HCT116 (cell line): ENCODE results near the gene TBX3. TPM values are rescaled to one million over a fixed set of nuclear protein-coding genes. Genes with fewer than 3 reads are reported as not detected.

Experiments used
- ATAC-seq: fragments of 200-7000 bp; cut with Tn5 transposase; 2 replicates; pipeline ENCODE4 v1.9.1; 2020; ENCODE audit warnings: mild to moderate bottlenecking, moderate library complexity
- BruUV-seq: library from RNA; stranded (reverse); fragments of 400-500 nt; replicated peaks from 2 replicates; lab custom pipeline; 2021; lab: Mats Ljungman, UMichigan
- CTCF ChIA-PET: fragments of 300-600 bp; sonication (Branson Sonifier 250); formaldehyde crosslinking; loops from one replicate; lab custom pipeline; 2021; ENCODE audit warnings: antibody characterized with exemption; lab: Charles Lee
- POLR2A ChIA-PET: fragments of 300-600, 350-600 bp; sonication (Branson Sonifier 250); formaldehyde crosslinking; loops from one replicate; lab custom pipeline; 2021; ENCODE audit warnings: antibody characterized with exemption; lab: Charles Lee
- RAD21 ChIA-PET, 2 experiments: fragments of 300-600 bp; sonication (Branson Sonifier 250); formaldehyde crosslinking; loops; one replicate each; lab custom pipeline; 2023; ENCODE audit warnings: low total read pairs in 2 of 2; ENCODE audit not compliant: uncharacterized antibody in 2 of 2, unreplicated experiment in 2 of 2, low non-redundant PET in 1 of 2; lab: Charles Lee
- DNase-seq: peaks from one replicate; pipeline ENCODE4 v3.0.0-alpha.2; 2010; ENCODE audit warnings: low read depth, low spot score
- H2AFZ ChIP-seq: fragments of 200-600 bp; shearing (Covaris generic), sonication (generic); 2 replicates; pipeline ENCODE4 v1.6.1; 2017; ENCODE audit warnings: low read depth, mixed run types, mixed read lengths, antibody characterized with exemption, low read length; ENCODE audit not compliant: poor library complexity, severe bottlenecking
- H3K27ac ChIP-seq: 2 replicates; pipeline ENCODE4 v1.5.1; 2012; ENCODE audit warnings: low read depth, low read length
- H3K27me3 ChIP-seq: fragments of 200-600 bp; sonication (generic); 2 replicates; pipeline ENCODE4 v1.6.1; 2016; ENCODE audit warnings: mixed run types, low read length, mixed read lengths; ENCODE audit not compliant: insufficient read depth
- H3K36me3 ChIP-seq, 2 experiments: fragments of 200-500 bp in 1 of 2; fragments of 200-600 bp in 1 of 2; sonication (Bioruptor generic) in 1 of 2; sonication (generic) in 1 of 2; 2 replicates each; pipeline versions ENCODE4 v1.5.1 to v1.6.1; 2014 to 2016; ENCODE audit warnings: low read length in 2 of 2, inconsistent platforms in 1 of 2, mixed read lengths in 1 of 2, mixed run types in 1 of 2; ENCODE audit not compliant: insufficient read depth in 2 of 2, control insufficient read depth in 1 of 2
- H3K4me1 ChIP-seq, 2 experiments: fragments of 200-600 bp in 1 of 2; sonication (generic) in 1 of 2; 2 replicates each; pipeline versions ENCODE4 v1.5.1 to v1.6.1; 2012 to 2017; ENCODE audit warnings: low read length in 2 of 2, inconsistent platforms in 1 of 2, mild to moderate bottlenecking in 1 of 2, mixed read lengths in 1 of 2, mixed run types in 1 of 2, moderate library complexity in 1 of 2; ENCODE audit not compliant: insufficient read depth in 2 of 2, control insufficient read depth in 1 of 2
- H3K4me2 ChIP-seq: fragments of 200-600 bp; sonication (generic); 2 replicates; pipeline ENCODE4 v1.6.1; 2017; ENCODE audit warnings: mixed run types, low read length, mixed read lengths
- H3K4me3 ChIP-seq, 2 experiments: fragments of 200-600 bp in 1 of 2; sonication (generic) in 1 of 2; replicated peaks in 1 of 2; 2 replicates each; pipeline ENCODE4 v1.5.1; 2011 to 2016; ENCODE audit warnings: low read length in 2 of 2, control low read depth in 1 of 2, low read depth in 1 of 2, mild to moderate bottlenecking in 1 of 2, mixed read lengths in 1 of 2, mixed run types in 1 of 2
- H3K79me2 ChIP-seq: fragments of 200-600 bp; sonication (generic); 2 replicates; pipeline ENCODE4 v1.6.1; 2017; ENCODE audit warnings: mild to moderate bottlenecking, mixed run types, low read length, moderate library complexity, mixed read lengths; ENCODE audit not compliant: insufficient read depth
- H3K9ac ChIP-seq: fragments of 200-600 bp; sonication (generic); 2 replicates; pipeline ENCODE4 v1.6.1; 2016; ENCODE audit warnings: low read length, mixed read lengths
- H3K9me2 ChIP-seq: fragments of 200-600 bp; sonication (generic), shearing (Covaris generic); 2 replicates; pipeline ENCODE4 v1.6.1; 2017; ENCODE audit warnings: mixed run types, mild to moderate bottlenecking, moderate library complexity; ENCODE audit not compliant: insufficient read depth
- H3K9me3 ChIP-seq, 2 experiments: fragments of 200-500 bp in 1 of 2; fragments of 200-600 bp in 1 of 2; sonication (Bioruptor generic) in 1 of 2; sonication (generic) in 1 of 2; 2 replicates each; pipeline ENCODE4 v1.6.1; 2014 to 2017; ENCODE audit warnings: low read length in 2 of 2, mixed read lengths in 2 of 2, inconsistent platforms in 1 of 2, low read depth in 1 of 2, mild to moderate bottlenecking in 1 of 2, mixed run types in 1 of 2, moderate library complexity in 1 of 2; ENCODE audit not compliant: control insufficient read depth in 1 of 2, insufficient read depth in 1 of 2
- H4K20me1 ChIP-seq: fragments of 200-600 bp; sonication (generic), shearing (Covaris generic); 2 replicates; pipeline ENCODE4 v1.6.1; 2017; ENCODE audit warnings: mixed run types, mild to moderate bottlenecking, moderate library complexity; ENCODE audit not compliant: insufficient read depth
- CBX3 ChIP-seq: IDR thresholded peaks from 2 replicates; pipeline ENCODE4 v1.6.1; 2012; ENCODE audit warnings: low read depth
- CTCF ChIP-seq, 3 experiments: fragments of 200-600 bp in 1 of 3; sonication (generic) in 1 of 3; IDR thresholded peaks in 2 of 3; conservative IDR thresholded peaks in 1 of 3; 2 replicates each; pipeline ENCODE4 v1.5.1; 2012 to 2017; ENCODE audit warnings: low read depth in 2 of 3, low read length in 2 of 3, antibody characterized with exemption in 1 of 3, borderline replicate concordance in 1 of 3, control low read depth in 1 of 3, mild to moderate bottlenecking in 1 of 3, mixed read lengths in 1 of 3, mixed run types in 1 of 3, moderate library complexity in 1 of 3; ENCODE audit not compliant: insufficient read depth in 1 of 3
- EGR1 ChIP-seq: IDR thresholded peaks from 2 replicates; pipeline ENCODE4 v1.6.1; 2012; ENCODE audit warnings: low read depth
- ELF1 ChIP-seq: IDR thresholded peaks from 2 replicates; pipeline ENCODE4 v1.6.1; 2012; ENCODE audit warnings: low read depth, borderline replicate concordance
- EZH2 ChIP-seq: fragments of 200-600 bp; sonication (generic); IDR thresholded peaks from 2 replicates; pipeline ENCODE4 v1.6.1; 2017; ENCODE audit warnings: antibody characterized with exemption, mixed run types
- JUND ChIP-seq: IDR thresholded peaks from 2 replicates; pipeline ENCODE4 v1.6.1; 2012
- POLR2AphosphoS5 ChIP-seq: IDR thresholded peaks from 2 replicates; pipeline ENCODE4 v1.6.1; 2011; ENCODE audit warnings: mild to moderate bottlenecking, low read depth, low read length, moderate library complexity
- RAD21 ChIP-seq: IDR thresholded peaks from 2 replicates; pipeline ENCODE4 v1.6.1; 2012; ENCODE audit warnings: low read depth, mild to moderate bottlenecking
- SIN3A ChIP-seq: IDR thresholded peaks from 2 replicates; pipeline ENCODE4 v1.6.1; 2012; ENCODE audit warnings: low read depth
- SP1 ChIP-seq: IDR thresholded peaks from 2 replicates; pipeline ENCODE4 v1.6.1; 2012; ENCODE audit warnings: low read depth
- SRF ChIP-seq: IDR thresholded peaks from 2 replicates; pipeline ENCODE4 v1.6.1; 2012; ENCODE audit warnings: low read depth
- TCF7L2 ChIP-seq: IDR thresholded peaks from 2 replicates; pipeline ENCODE4 v1.7.0; 2011; ENCODE audit warnings: borderline replicate concordance, inconsistent platforms; ENCODE audit not compliant: insufficient read depth, insufficient read length; ENCODE audit errors: extremely low read depth
- YY1 ChIP-seq: IDR thresholded peaks from 2 replicates; pipeline ENCODE4 v1.6.1; 2011; ENCODE audit warnings: low read length, low read depth, moderate library complexity, mild to moderate bottlenecking; ENCODE audit not compliant: insufficient replicate concordance; ENCODE audit errors: extremely low read depth
- ZFX ChIP-seq: fragments of 450-650 bp; IDR thresholded peaks from 2 replicates; pipeline ENCODE4 v1.6.1; 2017
- intact Hi-C: fragments of 100-400 bp; cut with micrococcal nuclease; formaldehyde crosslinking; loops from 2 replicates; pipeline ENCODE4 v1.10.0; 2022
- total RNA-seq: library from RNA; stranded (reverse); gene quantifications from one replicate; pipeline ENCODE4 v1.2.1, GENCODE V29; 2021; ENCODE audit not compliant: unreplicated experiment
- TF ChIP-seq, protein P1 (sequence below): IDR thresholded peaks from 2 replicates; pipeline ENCODE4 v1.6.1; 2012
- TF ChIP-seq, protein P2 (sequence below): IDR thresholded peaks from 2 replicates; pipeline ENCODE4 v1.6.1; 2012

The TBX3 gene
- total RNA-seq, 1 experiment from 2014 or later, result 12.8 TPM

DNA sequence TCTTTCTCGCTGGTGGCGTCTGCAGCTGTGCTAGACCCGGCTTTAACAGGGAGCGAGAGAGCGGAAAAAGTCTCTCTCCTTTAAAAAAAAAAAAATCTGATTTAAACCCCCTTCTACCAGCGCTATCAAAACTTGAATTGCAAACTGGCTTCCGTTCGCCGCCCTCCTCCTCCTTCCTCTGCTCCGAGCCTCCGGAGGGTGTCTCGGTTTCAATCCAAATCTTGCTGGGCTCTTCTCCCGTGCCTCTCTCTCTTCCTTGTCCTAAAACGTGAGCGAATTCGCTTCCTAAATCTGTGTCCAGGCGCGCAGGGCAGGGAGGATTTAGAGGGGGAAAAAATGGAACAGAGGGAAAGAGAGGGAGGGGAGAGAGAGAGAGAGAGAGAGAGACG is 272 bp downstream of the TBX3 start:
- no TSS peak for BruUV-seq
- RAD21 ChIA-PET, result interaction anchor here (0.7 to 0.9 kb wide), 2 partner anchors 17 to 175 kb away, joined by 3 read pairs; no protein-coding TSS in a partner anchor
- peak; percentile 5; the same call in 1 of the 2 replicates for TF ChIP-seq JUND
- TF ChIP-seq EZH2, result no peak
- TF ChIP-seq EGR1, result peak; percentile 32; the same call in 1 of the 2 replicates
- TF ChIP-seq ELF1, result no peak
- TF ChIP-seq, protein P1, sequence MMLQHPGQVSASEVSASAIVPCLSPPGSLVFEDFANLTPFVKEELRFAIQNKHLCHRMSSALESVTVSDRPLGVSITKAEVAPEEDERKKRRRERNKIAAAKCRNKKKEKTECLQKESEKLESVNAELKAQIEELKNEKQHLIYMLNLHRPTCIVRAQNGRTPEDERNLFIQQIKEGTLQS, result no peak
- 0 out of 2 replicates have a peak, but pooled peaks have one; percentile 38 for TF ChIP-seq CBX3
- Histone ChIP-seq H3K4me3 (peak overlapping the region; percentile 74 to 81), H3K27ac (peak overlapping the region; percentile 89), H3K9me2 (no peaks in the 10 kb centered on the region), H3K4me2 (peak overlapping the region; percentile 97), H3K36me3 (no peaks in the 10 kb centered on the region), H3K9me3 (no peaks in the 10 kb centered on the region), H2AFZ (peak overlapping the region; percentile 89), H3K27me3 (peaks cover 7% of the 10 kb centered on the region), H4K20me1 (no peaks in the 10 kb centered on the region), H3K79me2 (peaks cover 16% of the 10 kb centered on the region), H3K9ac (peak overlapping the region; percentile 83), H3K4me1 (peaks cover 6 to 23% of the 10 kb centered on the region in 2 experiments)
- POLR2A ChIA-PET, result interaction anchor here (0.6 to 1.4 kb wide), 20 partner anchors 8 to 1234 kb away, joined by 3 to 5 read pairs (median 3); no protein-coding TSS in a partner anchor
- DNase-seq (no peak), ATAC-seq (peak; percentile 1)
- intact Hi-C loops, result loop anchor here (5.0 to 10.0 kb wide), 4 partner anchors 251 to 1089 kb away; no protein-coding TSS in a partner anchor
- CTCF ChIA-PET, result interaction anchor here (0.8 to 1.5 kb wide), 10 partner anchors 12 to 1087 kb away, joined by 3 to 8 read pairs (median 4); no protein-coding TSS in a partner anchor

DNA sequence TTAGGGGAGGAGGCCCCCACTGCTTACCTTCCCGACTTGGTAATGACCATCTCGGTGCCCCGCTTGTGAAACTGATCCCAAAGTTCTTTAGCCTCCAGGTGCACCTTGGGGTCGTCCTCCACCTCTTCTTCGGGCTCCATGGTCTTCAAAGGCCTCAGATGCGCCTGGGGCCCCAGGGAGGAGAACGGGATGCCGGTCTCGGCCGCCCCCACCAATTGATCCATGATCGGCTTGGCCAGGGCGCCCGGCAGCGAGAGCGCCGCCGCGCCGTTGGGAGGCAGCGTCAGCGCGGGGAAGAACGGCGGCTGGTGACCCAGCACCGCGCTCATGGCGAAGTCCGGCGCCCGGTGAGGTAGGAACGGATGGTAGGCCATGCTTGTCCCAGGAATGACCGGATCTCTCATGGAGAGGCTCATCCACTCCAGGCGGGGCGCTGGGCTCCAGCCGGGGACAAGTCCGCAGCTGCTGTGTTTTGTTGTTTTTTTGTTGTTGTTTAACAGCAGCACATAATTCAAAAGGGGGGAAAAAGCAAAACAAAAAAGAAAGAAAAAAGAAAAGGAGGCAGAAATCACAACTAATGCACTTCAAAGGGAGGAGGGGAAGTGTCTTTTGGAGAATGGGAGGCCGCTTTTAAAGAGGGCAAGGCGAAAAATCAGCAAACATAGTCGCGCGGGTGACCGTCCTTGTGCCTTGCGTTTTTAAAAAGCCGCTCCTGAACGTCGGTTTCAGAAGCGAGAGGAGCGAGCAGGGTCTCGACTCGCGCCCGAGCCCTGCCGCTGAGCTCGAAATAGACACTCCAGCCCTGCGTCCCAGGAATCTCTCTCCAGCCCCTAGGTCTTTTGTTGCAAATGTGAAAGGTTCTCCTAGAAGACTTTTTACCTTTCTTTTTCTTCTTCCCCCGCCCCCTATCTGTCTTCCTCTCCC is 928 bp downstream of the TBX3 start:
- Histone ChIP-seq H3K27me3 (peaks cover 2% of the 10 kb centered on the region; the same call in 1 of the 2 replicates), H4K20me1 (no peaks in the 10 kb centered on the region), H3K79me2 (peaks cover 16% of the 10 kb centered on the region), H3K4me3 (peak overlapping the region; percentile 74 to 81), H3K27ac (peak overlapping the region; percentile 89), H3K4me1 (peaks cover 6 to 23% of the 10 kb centered on the region in 2 experiments), H3K9me2 (no peaks in the 10 kb centered on the region), H3K9ac (peak overlapping the region; percentile 83), H3K9me3 (no peaks in the 10 kb centered on the region), H2AFZ (peak overlapping the region; percentile 89), H3K36me3 (no peaks in the 10 kb centered on the region), H3K4me2 (peak overlapping the region; percentile 97)
- DNase-seq (no peak), ATAC-seq (no peak)
- intact Hi-C loops, result loop anchor here (5.0 to 10.0 kb wide), 4 partner anchors 252 to 1089 kb away; no protein-coding TSS in a partner anchor
- TF ChIP-seq SIN3A (no peak; the same call in 1 of the 2 replicates), EZH2 (no peak), CTCF (IDR thresholded peaks at IDR 0.05 in 2 of 3, conservative IDR thresholded peaks at IDR 0.05 in 1 of 3; ENCODE audit: borderline replicate concordance in 1 of 3, insufficient read depth in 1 of 3, low read depth in 2 of 3, low read length in 2 of 3) (peak in 1 of 3 experiments; percentile 14; a peak in 2 of 6 replicates), RAD21 (peak; percentile 58), YY1 (no peak), POLR2AphosphoS5 (no peak), ZFX (peak; percentile 29; the same call in 1 of the 2 replicates), SP1 (no peak), JUND (no peak), TCF7L2 (peak; percentile 39), SRF (no peak)
- TF ChIP-seq, protein P2, sequence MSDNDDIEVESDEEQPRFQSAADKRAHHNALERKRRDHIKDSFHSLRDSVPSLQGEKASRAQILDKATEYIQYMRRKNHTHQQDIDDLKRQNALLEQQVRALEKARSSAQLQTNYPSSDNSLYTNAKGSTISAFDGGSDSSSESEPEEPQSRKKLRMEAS, result peak; percentile 26; the same call in 1 of the 2 replicates
- ChIA-PET POLR2A (interaction anchor here (1.2 to 1.4 kb wide), 5 partner anchors 7 to 1235 kb away, joined by 3 to 5 read pairs (median 3); no protein-coding TSS in a partner anchor), CTCF (interaction anchor here (0.8 to 1.5 kb wide), 4 partner anchors 12 to 116 kb away, joined by 3 to 7 read pairs (median 4); no protein-coding TSS in a partner anchor), RAD21 (no interaction called here)
- BruUV-seq, result TSS peak; percentile 60
